ENCODE data around the gene C1orf210.

GRCh38 chr1:43267291-43267805 lies 18.0 kb downstream of the C1orf210 start:
- TF ChIP-seq CTCF (conservative IDR thresholded peaks at IDR 0.05) (no peak), EZH2 (IDR thresholded peaks at IDR 0.05; ENCODE audit: low read depth) (no peak)
